GM12873 (cell line): Measurements from ENCODE around the gene ZIC5.

Experiments
- TF ChIP-seq, protein P1 (sequence below): IDR thresholded peaks from 2 replicates; pipeline ENCODE4 v1.5.1; 2012; ENCODE audit warnings: low read depth, mild to moderate bottlenecking, moderate library complexity, low read length, control low read depth; ENCODE audit not compliant: insufficient read depth; ENCODE audit errors: missing control alignments

The ZIC5 gene

DNA sequence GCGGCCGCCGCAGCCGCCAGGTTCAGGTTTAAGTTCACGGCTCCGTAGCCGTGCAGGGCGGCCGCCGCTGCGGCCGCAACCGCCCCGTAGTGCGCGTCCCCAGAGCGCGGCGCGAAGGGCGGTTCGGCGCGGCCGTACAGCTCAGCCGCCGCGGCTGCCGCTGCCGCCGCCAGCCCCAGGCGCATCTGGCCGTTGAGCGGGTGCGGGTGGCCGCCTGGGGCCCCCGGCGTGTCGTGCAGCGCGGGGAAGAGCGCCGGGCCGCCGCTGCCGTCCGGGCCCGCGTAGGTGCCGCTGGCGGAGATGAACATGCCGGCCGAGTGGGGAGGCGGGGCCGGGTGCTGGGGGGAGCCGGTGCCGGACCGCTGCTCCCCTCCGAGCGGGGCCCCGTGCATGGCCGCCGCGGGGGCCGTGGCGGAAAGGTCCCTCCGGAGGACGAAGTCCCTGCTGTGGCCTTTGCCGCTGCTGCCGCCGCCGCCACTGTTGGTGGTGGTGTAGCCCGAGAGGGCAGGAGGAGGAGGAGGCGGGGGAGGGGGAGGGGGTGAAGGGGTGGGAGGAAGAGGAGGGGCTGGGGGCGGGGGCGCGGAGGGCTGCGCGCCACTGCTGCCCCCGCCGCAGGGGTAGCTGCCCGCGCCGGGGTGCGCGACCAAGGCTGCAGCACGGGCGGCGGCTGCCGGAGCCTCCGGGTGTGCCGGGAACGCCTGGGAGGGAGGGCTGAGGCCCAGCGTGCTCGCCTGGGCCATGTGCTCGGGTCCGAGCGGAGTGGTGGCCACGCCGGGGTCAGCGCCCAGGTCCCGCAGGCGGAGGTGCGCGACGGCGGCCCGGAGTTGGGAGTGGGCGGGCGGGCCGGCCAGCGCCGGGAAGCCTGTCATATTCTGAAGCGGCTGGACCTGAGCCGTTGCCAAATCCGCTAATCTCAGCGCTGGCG is 654 bp downstream of the ZIC5 start:
- TF ChIP-seq, protein P1, sequence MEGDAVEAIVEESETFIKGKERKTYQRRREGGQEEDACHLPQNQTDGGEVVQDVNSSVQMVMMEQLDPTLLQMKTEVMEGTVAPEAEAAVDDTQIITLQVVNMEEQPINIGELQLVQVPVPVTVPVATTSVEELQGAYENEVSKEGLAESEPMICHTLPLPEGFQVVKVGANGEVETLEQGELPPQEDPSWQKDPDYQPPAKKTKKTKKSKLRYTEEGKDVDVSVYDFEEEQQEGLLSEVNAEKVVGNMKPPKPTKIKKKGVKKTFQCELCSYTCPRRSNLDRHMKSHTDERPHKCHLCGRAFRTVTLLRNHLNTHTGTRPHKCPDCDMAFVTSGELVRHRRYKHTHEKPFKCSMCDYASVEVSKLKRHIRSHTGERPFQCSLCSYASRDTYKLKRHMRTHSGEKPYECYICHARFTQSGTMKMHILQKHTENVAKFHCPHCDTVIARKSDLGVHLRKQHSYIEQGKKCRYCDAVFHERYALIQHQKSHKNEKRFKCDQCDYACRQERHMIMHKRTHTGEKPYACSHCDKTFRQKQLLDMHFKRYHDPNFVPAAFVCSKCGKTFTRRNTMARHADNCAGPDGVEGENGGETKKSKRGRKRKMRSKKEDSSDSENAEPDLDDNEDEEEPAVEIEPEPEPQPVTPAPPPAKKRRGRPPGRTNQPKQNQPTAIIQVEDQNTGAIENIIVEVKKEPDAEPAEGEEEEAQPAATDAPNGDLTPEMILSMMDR = no peak

DNA sequence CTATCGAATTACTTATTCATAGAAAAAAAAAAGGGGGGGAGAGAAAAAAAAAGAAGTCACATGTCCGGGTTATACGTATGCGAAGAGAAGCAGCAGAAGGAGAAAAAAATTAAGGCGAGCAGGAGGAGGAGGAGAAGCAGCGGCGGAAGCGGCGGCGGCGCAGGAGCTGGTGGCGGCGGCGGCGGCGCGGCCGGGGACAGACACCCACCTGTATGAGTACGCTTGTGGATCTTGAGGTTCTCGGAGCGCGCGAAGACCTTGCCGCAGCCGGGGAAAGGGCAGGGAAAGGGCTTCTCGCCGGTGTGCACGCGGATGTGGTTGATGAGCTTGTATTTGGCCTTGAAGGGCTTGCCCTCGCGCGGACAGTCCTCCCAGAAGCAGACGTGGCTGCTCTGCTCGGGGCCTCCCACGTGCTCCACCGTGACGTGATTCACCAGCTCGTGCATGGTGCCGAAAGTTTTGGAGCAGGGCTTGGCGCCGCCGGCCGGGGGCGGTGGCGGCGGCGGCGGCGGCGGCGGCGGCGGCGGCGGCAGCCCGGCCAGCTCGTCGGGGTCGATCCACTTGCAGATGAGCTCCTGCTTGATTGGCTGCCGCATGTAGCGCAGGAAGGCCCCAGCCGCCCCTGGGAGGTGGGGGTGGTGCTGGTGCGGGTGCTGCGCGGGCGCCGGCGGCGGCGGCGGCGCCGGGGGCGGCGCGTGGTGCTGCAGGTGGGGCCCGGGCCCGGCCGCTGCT is 1.5 kb downstream of the ZIC5 start:
- TF ChIP-seq, protein P1 = no peak

DNA sequence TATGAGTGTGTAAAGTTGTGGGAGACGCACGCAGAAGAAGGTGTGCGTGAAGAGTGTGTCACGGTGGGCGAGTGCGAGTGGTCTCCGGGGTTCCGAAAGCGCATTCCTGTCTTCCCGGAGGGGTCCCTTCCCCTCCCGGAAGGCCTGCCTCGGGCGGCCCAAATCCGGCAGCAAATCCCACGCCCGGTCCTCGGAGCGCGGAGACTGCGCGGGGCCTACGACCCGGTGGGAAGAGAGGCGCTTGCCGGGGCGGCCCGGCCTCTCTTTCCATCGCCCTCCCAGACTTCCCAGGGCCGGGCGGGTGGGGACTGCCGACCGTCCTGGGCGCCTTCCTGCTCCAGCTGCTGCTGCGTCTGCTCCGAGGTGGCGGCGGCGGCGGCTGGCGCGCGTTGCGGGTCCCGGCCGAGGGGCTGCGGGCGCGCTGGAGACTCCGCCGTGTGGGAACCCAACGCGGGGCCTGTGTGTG is 2.1 kb downstream of the ZIC5 start:
- TF ChIP-seq, protein P1 = no peak

DNA sequence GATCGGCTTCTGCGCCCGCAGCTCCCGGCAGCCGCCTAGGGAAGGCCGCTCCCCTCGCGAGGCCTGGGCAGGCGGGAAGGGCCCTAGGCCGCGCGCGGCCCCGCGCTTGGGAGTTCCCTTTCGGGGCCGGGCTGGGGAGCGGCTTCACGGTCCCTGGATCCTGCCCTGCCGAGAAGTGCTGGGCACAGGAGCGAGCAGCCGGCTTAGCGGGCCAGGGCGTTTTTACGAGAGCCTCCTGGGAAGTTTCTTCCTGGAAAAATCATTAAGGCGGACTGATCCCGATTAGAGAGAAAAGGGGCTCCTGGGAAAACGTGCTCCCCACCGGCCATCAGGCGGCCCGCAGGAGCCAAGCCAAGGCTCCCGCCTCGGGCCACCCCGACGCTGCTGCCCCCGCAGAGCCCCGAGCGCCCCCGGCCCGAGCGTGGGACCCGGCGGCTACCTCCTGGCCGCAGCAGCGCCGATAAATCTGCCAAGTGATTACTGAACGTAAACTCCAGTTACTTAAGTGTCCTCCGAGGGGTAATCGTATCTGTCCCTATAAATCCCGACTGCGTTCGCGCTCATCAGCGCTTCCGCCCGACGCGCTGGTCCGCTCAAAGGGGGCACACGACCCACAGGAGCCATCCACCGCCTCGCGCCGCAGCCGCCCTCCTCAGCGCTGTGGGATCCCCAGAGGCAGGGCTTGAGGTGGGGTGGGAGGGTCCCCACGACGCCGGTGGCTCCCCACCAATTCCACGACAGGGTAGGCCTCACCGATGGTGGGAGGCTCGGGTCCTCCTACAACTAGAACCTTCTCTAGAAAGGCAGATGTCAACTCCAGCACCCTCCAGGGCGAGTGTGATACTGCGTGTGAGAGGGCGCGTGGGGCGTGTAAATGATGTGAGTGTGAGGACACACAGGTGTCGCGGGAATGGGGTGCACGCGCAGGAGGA is 2.8 kb downstream of the ZIC5 start:
- TF ChIP-seq, protein P1 = no peak

DNA sequence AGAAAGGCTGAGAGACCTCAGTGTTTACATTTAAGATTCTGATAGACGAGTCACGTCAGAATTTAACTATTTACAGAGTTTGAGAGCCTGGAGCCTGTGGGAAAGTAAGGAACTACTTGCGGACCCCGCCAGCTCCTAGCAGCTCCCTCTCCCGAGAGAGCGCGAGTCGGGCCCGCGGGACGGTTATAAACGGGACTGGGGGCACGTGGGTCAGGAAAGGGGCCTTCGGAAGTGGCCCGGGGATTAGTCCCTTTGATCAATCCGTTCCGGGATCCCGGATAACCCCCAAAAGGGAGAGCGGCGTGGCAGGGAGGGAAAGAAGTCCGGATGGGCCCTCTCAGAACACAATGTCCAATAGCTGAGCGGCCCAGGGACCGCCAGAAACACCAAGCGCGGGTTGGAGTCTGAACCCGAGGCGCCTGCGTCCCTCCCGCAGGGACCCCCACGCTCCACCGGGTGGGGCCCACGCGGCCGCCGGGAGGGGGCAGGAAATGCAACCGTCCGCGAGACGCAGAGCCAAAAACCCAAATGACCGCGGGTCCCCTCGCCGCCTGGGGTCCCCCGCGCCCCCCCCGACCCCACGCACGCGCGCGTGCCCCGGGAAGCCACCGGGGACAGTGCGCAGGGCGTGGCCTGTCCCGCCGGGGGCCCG is 3.6 kb downstream of the ZIC5 start:
- TF ChIP-seq, protein P1 = no peak

DNA sequence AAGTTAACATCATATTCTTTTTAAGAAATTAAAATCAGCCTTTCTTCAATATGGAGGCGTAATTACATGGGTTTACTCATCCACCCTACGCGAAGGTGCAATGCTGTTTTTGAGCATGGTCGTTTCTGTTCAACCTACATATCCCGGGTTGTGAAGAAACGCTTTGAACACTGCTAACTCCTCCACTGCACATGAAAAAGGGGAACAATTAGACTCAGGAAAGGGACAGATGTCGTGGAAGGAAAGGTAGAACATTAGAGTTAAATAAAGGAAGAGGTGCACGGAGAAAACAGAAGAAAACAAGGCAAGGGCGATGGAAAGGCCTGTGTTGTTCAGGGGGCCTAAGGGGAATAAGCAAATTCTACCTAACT is 4.1 kb downstream of the ZIC5 start:
- TF ChIP-seq, protein P1 = no peak
